ENCODE results near the gene VWC2.

DNA sequence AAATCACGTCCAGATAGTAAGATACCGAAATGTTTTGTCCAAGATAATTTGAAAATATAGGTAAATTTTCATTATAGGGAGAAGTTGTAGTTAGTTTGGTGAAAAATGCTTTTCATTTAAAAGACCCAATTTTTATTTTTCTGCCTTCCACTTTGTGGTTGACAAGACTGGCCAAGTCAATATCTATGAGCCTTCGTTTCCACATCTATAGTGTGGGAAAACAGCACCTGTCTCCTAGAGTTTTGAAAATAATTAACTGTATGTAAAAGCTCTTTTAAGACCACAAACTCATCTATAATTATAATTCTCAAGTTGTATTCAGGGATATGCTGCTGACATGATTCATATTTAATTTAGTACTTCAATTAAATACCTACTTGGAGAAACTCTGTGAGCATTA lies 102.8 kb downstream of the VWC2 start:
- no peak for TF ChIP-seq EZH2 (IDR thresholded peaks at IDR 0.05; ENCODE audit: borderline replicate concordance, insufficient read depth, low read depth, low read length, poor library complexity, severe bottlenecking)
- no peak for TF ChIP-seq CTCF (IDR thresholded peaks at IDR 0.05)
